Esophagus squamous epithelium (tissue), 4 donors: ENCODE data around the gene SLC22A16.

Experiments used
- POLR2A ChIP-seq, 4 donors: fragments of 450-650 bp; IDR thresholded peaks; one replicate each; pipeline ENCODE4 v1.6.1; 2017; ENCODE audit warnings: antibody characterized with exemption in 4 of 4, mild to moderate bottlenecking in 4 of 4, moderate library complexity in 3 of 4
- TF ChIP-seq, protein P1 (sequence below), 6 experiments: fragments of 450-650 bp in 4 of 6; fragments of 200-600 bp in 2 of 6; sonication (generic) in 2 of 6; IDR thresholded peaks; one replicate each; pipeline ENCODE4 v1.5.1; 2016 to 2019; ENCODE audit warnings: antibody characterized with exemption in 6 of 6, mild to moderate bottlenecking in 4 of 6, moderate library complexity in 4 of 6

DNA sequence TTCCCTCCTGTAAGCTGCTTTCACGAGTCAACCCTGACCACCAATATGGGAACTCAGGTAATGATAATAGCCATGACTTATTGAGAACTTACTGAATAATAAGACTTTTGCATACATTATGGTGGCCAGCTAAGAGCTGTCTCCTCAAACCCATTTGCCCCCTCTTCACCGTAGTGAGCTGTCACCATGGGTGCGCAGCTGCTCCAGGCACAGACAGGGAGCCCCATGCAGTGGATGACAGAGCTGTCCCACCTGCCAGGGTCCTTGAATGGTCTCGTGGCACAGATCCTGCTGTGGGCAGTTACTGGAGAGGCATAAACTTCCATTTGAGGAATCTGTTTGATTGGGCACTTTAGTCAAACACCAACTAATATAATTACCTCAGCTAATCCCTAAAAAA is 1.9 kb downstream of the SLC22A16 start:
- no peak for TF ChIP-seq POLR2A (IDR thresholded peaks at IDR 0.05)
- TF ChIP-seq, protein P1, sequence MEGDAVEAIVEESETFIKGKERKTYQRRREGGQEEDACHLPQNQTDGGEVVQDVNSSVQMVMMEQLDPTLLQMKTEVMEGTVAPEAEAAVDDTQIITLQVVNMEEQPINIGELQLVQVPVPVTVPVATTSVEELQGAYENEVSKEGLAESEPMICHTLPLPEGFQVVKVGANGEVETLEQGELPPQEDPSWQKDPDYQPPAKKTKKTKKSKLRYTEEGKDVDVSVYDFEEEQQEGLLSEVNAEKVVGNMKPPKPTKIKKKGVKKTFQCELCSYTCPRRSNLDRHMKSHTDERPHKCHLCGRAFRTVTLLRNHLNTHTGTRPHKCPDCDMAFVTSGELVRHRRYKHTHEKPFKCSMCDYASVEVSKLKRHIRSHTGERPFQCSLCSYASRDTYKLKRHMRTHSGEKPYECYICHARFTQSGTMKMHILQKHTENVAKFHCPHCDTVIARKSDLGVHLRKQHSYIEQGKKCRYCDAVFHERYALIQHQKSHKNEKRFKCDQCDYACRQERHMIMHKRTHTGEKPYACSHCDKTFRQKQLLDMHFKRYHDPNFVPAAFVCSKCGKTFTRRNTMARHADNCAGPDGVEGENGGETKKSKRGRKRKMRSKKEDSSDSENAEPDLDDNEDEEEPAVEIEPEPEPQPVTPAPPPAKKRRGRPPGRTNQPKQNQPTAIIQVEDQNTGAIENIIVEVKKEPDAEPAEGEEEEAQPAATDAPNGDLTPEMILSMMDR (IDR thresholded peaks at IDR 0.05): no peak
